ENCODE results near the gene MBD3L3.
"Not testable (repeated sequence)": the region's sequence is repeated elsewhere in the genome, so short reads cannot be mapped to it uniquely, and the experiment has no call there.

MBD3L3 gene

DNA sequence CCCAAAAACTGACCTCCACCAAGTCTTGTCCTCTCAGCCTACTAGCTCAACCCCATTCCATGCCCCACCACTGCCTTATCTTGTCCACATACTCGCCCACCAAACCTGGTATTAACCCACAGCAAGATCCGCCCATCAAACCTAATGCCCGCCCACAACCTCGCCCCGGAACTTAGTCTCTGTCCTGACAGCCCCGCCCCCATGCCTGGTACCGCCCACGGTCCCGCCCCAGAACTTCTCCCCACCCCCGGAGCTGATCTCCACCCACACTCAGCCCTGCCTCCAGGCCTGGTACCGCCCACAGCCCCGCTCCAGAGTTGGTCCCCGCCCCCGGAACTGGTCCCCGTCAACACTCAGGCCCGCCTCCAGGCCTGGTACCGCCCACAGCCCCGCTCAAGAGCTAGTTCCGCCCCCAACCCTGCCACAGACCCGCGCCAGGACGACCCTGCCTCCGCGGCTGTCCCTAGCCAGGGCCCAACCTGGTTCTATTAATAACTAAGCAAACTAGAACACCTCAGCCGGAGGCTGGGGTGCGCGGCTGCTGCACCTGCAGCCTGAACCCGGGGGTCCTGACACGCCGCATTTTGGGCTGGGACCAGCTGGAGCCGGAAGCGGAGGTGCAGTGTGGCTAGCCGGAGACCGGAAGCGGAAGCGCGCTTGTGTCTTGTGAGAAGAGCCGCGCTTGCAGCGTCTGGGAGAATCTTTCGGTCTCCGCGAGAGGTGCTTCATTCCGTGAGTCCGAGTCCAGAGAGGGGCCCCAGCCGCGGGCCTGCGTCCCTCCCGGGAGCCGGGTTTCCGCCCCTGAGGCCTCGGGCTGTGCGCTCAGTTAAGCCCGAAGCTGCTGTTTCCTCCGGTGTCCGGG lies 10.8 kb upstream of the MBD3L3 start, which contains the start of gene ZNF557:
ZNF557 (plus strand) TSS at position 662 of the 862 bp plus-strand sequence. CDS start 5,372 bp downstream, outside the sequence.
- ATAC-seq, result peak; percentile 99
- Mint-ChIP-seq H3K27me3 (no peaks in the 10 kb centered on the region), H3K27ac (peak within 1 kb of the TSS; percentile 97), H3K4me3 (peak within 1 kb of the TSS; percentile 96), H3K36me3 (peaks cover 26% of the 10 kb centered on the region), H3K4me1 (peaks cover 14% of the 10 kb centered on the region), H3K9me3 (peaks cover 3% of the 10 kb centered on the region)

DNA sequence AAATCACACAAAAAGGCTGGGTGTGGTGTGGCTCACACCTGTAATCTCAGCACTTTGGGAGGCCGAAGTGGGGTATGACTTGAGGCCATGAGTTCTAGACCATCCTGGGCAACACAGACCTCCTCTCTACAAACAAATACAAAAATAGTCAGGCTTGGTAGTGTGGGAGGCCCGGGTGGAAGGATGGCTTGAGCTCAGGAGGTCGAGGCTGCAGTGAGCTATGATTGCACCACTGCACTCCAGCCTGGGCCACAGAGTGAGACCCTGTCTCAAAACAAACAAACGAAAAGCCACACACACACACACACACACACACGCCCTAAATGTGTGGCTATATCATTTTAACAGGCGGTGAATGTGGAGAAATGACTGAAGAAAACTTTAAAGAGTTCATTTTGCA lies 10.1 kb upstream of the MBD3L3 start:
- H3K27me3 Mint-ChIP-seq, result no peaks in the 10 kb centered on the region
- H3K4me3 Mint-ChIP-seq, result peak overlapping the region; percentile 96
- ATAC-seq, result no peak
- H3K27ac Mint-ChIP-seq, result peak overlapping the region; percentile 97
- H3K36me3 Mint-ChIP-seq, result peaks cover 19% of the 10 kb centered on the region
- peaks cover 14% of the 10 kb centered on the region for H3K4me1 Mint-ChIP-seq
- peaks cover 3% of the 10 kb centered on the region for H3K9me3 Mint-ChIP-seq

DNA sequence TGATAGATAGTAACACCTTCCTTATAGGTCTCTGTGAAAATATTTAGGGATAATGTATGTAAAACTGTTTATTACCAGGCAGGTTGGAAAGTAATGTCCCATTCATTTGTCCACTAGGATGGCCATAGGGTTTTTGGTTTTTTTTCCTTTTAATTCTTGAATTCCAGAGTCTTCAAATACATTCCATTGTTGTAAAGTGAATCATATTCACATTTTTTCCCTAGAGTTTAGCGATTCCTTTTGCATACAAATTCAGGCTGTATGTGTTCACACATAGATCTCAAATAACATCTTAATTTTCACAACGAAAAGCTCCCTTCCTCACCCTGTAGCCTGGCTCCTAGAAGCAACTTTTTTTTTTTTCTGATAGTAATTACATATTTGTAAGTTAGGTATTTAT lies 9.2 kb upstream of the MBD3L3 start:
- no peak overlapping the region for H3K4me3 Mint-ChIP-seq
- peaks cover 3% of the 10 kb centered on the region for H3K9me3 Mint-ChIP-seq
- peaks cover 12% of the 10 kb centered on the region for H3K36me3 Mint-ChIP-seq
- ATAC-seq, result no peak
- no peaks in the 10 kb centered on the region for H3K27me3 Mint-ChIP-seq
- H3K4me1 Mint-ChIP-seq, result peaks cover 13% of the 10 kb centered on the region
- H3K27ac Mint-ChIP-seq, result no peak overlapping the region

DNA sequence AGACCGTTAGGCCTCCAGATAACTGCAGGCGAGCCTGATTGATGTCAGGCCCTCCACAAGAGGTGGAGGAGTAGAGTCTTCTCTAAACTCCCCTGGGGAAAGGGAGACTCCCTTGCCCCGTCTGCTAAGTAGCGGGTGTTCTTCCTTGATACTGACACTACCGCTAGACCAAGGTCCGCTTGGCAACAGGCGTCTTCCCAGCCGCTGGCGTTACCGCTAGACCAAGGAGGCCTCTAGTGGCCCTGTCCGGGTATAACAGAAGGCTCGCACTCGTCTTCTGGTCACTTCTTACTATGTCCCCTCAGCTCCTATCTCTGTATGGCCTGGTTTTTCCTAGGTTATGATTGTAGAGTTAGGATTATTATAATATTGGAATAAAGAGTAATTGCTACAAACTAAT lies 8.6 kb upstream of the MBD3L3 start:
- H3K4me1 Mint-ChIP-seq, result not testable (repeated sequence)

DNA sequence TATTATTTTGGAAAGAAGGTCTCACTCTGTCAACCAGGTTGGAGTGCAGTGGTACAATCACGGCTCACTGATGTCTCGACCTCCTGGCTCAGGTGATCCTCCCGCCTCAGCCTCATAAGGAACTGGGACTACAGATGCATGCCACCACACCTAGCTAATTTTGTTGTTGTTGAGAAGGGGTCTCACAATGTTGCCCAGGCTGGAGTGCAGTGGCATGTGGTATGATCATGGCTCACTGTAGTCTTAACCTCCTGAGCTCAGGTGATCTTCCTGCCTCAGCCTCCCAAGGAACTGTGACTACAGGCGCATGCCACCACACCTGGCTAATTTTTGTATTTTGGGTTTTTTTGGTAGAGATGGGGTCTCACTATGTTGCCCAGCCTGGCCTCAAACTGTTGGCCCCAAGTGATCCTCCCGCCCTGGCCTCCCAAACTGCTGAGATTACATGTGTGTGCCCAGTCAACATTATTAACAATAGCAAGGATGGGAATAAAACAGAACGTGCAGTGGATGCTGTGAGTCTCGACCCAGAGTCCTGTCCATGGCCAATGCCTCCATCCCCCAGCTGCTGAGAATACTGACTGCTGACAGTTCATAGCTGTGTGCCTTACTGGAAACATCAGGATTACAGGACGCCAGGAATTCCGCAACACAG lies 5.4 kb upstream of the MBD3L3 start:
- ATAC-seq, result no peak
- peaks cover 3% of the 10 kb centered on the region for H3K4me1 Mint-ChIP-seq
- H3K27me3 Mint-ChIP-seq, result no peaks in the 10 kb centered on the region
- H3K9me3 Mint-ChIP-seq, result peaks cover 3% of the 10 kb centered on the region
- no peak overlapping the region for H3K27ac Mint-ChIP-seq
- no peaks in the 10 kb centered on the region for H3K36me3 Mint-ChIP-seq
- H3K4me3 Mint-ChIP-seq, result no peak overlapping the region

More for the DNA sequence above, 8.6 kb upstream of the MBD3L3 start:
- not testable (repeated sequence) for H3K9me3 Mint-ChIP-seq, H3K27ac Mint-ChIP-seq, H3K4me3 Mint-ChIP-seq, ATAC-seq, H3K36me3 Mint-ChIP-seq, H3K27me3 Mint-ChIP-seq

DNA sequence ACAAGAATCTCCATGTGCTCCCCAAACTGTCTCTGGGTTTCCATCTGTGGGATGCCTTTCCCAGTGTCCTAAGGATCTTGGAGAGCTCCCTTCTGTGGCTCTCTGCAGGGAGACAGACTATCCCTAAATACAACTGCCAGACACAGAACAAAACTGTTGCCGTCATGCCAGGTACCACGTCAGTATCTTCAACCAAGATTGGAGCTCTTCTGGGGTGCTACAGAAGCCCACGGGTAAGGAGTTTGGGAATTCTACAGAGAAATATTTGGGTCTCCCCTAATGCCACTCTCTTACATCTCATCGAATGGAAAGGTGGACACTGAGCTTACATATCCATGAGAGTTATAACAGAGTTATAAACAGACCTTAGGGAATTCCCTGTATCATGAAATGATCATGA lies 4.9 kb upstream of the MBD3L3 start:
- H3K9me3 Mint-ChIP-seq, result peaks cover 3% of the 10 kb centered on the region
- ATAC-seq, result no peak
- no peak overlapping the region for H3K27ac Mint-ChIP-seq
- H3K36me3 Mint-ChIP-seq, result no peaks in the 10 kb centered on the region
- H3K4me1 Mint-ChIP-seq, result no peaks in the 10 kb centered on the region
- no peaks in the 10 kb centered on the region for H3K27me3 Mint-ChIP-seq
- H3K4me3 Mint-ChIP-seq, result no peak overlapping the region

DNA sequence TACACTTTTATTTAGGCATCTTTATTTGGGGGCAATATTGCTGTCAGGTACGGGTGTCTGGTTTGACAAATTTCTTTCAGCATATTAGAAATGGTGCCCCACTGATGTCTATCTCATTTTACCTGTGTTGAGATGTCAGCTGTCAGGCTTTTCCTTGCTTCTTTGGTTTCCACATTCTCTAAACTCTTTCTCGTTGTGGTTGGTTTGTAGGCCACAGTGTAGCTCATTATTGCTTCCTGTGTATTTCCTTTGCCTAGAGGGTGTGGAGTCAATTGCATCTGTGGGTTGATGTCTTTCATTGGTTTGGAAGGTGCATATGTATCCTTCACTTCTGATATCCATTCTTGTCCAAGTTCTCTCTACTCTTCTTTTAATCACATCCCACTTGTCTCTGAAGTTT lies 1.5 kb upstream of the MBD3L3 start:
- not testable (repeated sequence) for H3K4me3 Mint-ChIP-seq, H3K27ac Mint-ChIP-seq, H3K27me3 Mint-ChIP-seq, H3K9me3 Mint-ChIP-seq, ATAC-seq, H3K36me3 Mint-ChIP-seq, H3K4me1 Mint-ChIP-seq

DNA sequence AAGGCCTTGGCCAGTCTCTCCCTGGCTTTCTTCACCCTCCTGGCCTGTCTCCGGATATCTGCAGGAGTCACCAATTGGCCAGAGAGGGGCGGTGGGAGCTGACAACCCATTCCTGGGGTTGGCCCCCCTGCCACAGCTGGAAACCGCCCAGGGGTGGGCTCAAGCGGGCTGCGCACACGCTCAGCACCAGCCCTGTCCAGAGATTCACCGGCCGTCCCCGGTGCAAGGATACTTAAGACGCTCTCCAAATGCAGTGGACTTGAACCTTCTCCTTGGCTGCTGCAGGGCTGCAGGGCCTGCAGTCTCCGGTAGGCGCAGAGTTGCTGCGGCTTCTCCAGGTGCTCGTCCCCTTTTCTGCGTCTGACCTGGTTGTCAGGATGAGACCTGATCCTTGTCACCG lies 2.1 kb downstream of the MBD3L3 start:
- ATAC-seq, H3K4me3 Mint-ChIP-seq, H3K4me1 Mint-ChIP-seq, H3K27me3 Mint-ChIP-seq, H3K27ac Mint-ChIP-seq, H3K36me3 Mint-ChIP-seq, H3K9me3 Mint-ChIP-seq: not testable (repeated sequence)

DNA sequence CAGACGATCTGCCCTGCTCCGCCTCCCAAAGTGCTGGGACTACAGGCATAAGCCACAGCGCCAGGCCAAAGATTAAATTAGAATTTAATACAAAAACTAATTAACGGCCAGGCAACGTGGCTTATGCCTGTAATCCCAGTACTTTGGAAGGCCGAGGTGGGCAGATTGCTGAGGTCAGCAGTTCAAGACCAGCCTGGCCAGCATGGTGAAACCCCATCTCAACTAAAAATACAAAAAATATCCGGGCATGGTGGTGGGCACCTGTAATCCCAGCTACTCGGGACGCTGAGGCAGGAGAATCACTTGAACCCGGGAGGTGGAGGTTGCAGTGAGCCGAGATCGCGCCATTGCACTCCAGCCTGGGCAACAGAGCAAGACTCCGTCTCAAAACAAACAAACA lies 2.8 kb downstream of the MBD3L3 start:
- H3K9me3 Mint-ChIP-seq, ATAC-seq: not testable (repeated sequence)

DNA sequence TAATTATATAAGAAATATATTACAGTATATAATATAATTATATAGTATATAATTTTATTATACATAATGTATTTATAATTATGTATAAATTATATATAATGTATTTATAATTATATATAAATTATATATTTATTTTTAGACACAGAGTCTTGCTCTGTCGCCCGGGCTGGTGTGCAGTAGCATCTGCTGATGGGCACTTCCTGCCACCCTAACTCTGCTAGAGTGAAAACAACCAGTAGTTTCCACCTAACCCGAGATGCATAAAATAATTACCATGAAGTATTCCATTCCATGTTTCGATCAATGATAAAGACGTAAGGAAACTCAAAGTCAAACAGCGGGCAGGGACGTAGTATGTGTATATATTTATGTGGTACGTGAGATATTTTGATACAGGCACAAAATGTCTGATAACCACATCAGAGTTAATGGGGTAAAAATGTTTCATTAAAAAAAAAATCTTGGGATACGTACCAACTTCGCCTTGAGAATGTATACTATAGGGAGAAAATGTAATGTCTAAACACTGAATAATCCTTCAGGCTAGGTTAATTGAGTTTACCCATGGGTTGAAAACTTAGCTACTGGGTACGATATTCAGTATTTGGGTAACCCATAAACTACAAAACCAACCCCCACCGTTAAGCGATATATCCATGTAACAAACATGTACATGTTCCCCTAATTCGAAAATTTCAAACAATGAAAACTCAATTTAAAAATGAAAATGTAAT lies 3.7 kb downstream of the MBD3L3 start:
- H3K36me3 Mint-ChIP-seq, H3K4me1 Mint-ChIP-seq, ATAC-seq, H3K9me3 Mint-ChIP-seq, H3K27ac Mint-ChIP-seq, H3K27me3 Mint-ChIP-seq, H3K4me3 Mint-ChIP-seq: not testable (repeated sequence)

More for the DNA sequence above, 2.8 kb downstream of the MBD3L3 start:
- not testable (repeated sequence) for H3K4me3 Mint-ChIP-seq, H3K36me3 Mint-ChIP-seq, H3K27ac Mint-ChIP-seq, H3K4me1 Mint-ChIP-seq, H3K27me3 Mint-ChIP-seq

DNA sequence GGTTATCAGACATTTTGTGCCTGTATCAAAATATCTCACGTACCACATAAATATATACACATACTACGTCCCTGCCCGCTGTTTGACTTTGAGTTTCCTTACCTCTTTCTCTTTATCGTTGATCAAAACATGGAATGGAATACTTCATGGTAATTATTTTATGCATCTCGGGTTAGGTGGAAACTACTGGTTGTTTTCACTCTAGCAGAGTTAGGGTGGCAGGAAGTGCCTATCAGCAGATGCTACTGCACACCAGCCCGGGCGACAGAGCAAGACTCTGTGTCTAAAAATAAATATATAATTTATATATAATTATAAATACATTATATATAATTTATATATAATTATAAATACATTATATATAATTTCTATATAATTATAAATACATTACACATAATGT lies 5.6 kb downstream of the MBD3L3 start:
- not testable (repeated sequence) for ATAC-seq

DNA sequence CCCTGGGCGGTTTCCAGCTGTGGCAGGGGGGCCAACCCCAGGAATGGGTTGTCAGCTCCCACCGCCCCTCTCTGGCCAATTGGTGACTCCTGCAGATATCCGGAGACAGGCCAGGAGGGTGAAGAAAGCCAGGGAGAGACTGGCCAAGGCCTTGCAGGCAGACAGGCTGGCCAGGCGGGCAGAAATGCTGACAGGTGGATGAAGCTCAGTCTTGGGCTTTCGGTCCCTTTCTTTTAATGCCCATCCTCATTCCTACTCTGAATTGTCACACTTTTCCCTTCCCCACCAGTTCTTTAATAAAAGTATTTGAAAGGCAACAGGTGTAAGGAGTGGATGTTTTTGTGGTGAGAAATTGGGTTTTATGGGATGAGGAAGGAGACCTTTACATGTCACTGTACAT lies 7.1 kb downstream of the MBD3L3 start:
- H3K9me3 Mint-ChIP-seq, H3K27ac Mint-ChIP-seq, ATAC-seq, H3K4me1 Mint-ChIP-seq, H3K27me3 Mint-ChIP-seq, H3K36me3 Mint-ChIP-seq, H3K4me3 Mint-ChIP-seq: not testable (repeated sequence)

More for the DNA sequence above, 5.6 kb downstream of the MBD3L3 start:
- H3K36me3 Mint-ChIP-seq, H3K4me1 Mint-ChIP-seq, H3K4me3 Mint-ChIP-seq, H3K27me3 Mint-ChIP-seq, H3K27ac Mint-ChIP-seq, H3K9me3 Mint-ChIP-seq: not testable (repeated sequence)

DNA sequence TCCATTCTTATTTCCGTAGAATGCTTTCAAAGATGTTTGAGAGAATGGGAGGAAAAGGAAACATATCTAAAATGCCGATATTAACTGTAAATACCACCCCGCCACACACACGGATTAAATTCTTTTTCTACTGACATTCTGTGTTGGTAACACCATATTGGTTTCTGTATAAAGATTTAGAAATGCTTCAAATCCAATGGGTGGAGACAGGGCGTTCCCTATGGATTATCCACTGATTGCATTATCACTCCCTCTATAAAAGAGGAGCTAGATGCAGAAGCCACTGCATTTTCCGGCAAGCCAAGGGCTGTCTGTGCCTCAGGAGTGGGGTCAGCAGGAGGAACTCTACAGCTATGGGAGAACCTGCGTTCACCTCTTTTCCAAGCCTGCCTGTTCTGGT lies 9.5 kb downstream of the MBD3L3 start, which contains the start of gene MBD3L2:
MBD3L2 (plus strand) TSS at position 301 of the 400 bp plus-strand sequence; CDS start at position 354, 53 bp downstream.
- H3K4me3 Mint-ChIP-seq, H3K9me3 Mint-ChIP-seq, H3K4me1 Mint-ChIP-seq, H3K27ac Mint-ChIP-seq, H3K36me3 Mint-ChIP-seq, H3K27me3 Mint-ChIP-seq, ATAC-seq: not testable (repeated sequence)

DNA sequence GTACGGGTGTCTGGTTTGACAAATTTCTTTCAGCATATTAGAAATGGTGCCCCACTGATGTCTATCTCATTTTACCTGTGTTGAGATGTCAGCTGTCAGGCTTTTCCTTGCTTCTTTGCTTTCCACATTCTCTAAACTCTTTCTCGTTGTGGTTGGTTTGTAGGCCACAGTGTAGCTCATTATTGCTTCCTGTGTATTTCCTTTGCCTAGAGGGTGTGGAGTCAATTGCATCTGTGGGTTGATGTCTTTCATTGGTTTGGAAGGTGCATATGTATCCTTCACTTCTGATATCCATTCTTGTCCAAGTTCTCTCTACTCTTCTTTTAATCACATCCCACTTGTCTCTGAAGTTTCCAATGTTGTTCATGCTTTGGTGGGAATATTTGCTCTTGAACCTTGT lies 16.9 kb downstream of the MBD3L3 start:
- not testable (repeated sequence) for H3K27ac Mint-ChIP-seq, H3K27me3 Mint-ChIP-seq, H3K9me3 Mint-ChIP-seq, H3K4me1 Mint-ChIP-seq, H3K36me3 Mint-ChIP-seq, ATAC-seq, H3K4me3 Mint-ChIP-seq

DNA sequence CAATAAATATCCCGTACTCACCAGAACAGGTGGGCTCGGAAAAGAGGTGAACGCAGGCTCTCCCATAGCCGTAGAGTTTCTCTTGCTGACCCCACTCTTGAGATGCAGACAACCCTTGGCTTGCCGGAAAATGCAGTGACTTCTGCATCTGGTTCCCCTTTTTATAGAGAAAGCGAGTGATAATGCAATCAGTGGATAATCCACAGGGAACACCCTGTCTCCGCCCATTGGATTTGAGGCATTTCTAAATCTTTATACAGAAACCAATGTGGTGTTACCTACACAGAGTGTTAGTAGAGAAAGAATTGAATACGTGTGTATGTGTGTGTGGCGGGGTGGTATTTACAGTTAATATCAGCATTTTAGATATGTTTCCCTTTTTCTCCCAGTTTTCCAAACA lies 18.4 kb downstream of the MBD3L3 start, which contains the start of gene MBD3L4:
MBD3L4 (minus strand) TSS at position 101 of the 400 bp plus-strand sequence; CDS start at position 66, 35 bp downstream.
- ATAC-seq, result not testable (repeated sequence)

More for the DNA sequence above, 18.4 kb downstream of the MBD3L3 start, which contains the start of gene MBD3L4:
- H3K9me3 Mint-ChIP-seq, H3K4me1 Mint-ChIP-seq, H3K27me3 Mint-ChIP-seq, H3K4me3 Mint-ChIP-seq, H3K27ac Mint-ChIP-seq, H3K36me3 Mint-ChIP-seq: not testable (repeated sequence)
